Esophagus squamous epithelium (tissue), 4 donors: ENCODE results near the gene ZNF831.

Experiments used
- POLR2A ChIP-seq, 4 donors: fragments of 450-650 bp; IDR thresholded peaks; one replicate each; pipeline ENCODE4 v1.6.1; 2017; ENCODE audit warnings: antibody characterized with exemption in 4 of 4, mild to moderate bottlenecking in 4 of 4, moderate library complexity in 3 of 4
- TF ChIP-seq, protein P1 (sequence below), 6 experiments: fragments of 450-650 bp in 4 of 6; fragments of 200-600 bp in 2 of 6; sonication (generic) in 2 of 6; IDR thresholded peaks; one replicate each; pipeline ENCODE4 v1.5.1; 2016 to 2019; ENCODE audit warnings: antibody characterized with exemption in 6 of 6, mild to moderate bottlenecking in 4 of 6, moderate library complexity in 4 of 6

DNA sequence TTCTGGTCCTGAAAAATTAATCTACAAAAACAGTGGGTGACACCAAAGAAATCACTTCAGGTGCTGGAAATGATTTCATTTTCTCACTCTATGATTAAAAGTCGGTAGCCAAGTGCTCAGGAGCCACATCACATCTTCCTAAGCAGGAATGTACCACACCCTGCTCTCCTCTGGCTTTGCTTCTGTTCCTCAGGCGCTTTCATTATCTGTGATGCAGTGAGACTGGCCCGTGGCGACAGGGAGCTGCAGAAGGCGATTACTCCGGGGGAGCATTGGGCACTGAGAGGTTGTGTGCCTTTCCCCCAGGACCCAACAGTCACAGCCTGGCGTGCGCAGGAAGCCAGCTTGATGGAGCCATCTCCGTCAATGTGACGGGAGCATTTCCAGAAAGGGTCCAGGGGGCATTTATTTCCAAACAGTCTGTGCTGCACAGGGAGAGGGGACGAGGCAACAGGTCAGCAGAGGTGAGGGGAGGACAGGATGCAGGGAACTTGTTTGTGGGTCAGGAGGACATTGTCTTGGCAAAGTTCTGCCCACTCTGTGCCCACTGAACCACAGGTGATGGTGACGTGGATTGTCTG is 5.6 kb upstream of the ZNF831 start:
- TF ChIP-seq, protein P1, sequence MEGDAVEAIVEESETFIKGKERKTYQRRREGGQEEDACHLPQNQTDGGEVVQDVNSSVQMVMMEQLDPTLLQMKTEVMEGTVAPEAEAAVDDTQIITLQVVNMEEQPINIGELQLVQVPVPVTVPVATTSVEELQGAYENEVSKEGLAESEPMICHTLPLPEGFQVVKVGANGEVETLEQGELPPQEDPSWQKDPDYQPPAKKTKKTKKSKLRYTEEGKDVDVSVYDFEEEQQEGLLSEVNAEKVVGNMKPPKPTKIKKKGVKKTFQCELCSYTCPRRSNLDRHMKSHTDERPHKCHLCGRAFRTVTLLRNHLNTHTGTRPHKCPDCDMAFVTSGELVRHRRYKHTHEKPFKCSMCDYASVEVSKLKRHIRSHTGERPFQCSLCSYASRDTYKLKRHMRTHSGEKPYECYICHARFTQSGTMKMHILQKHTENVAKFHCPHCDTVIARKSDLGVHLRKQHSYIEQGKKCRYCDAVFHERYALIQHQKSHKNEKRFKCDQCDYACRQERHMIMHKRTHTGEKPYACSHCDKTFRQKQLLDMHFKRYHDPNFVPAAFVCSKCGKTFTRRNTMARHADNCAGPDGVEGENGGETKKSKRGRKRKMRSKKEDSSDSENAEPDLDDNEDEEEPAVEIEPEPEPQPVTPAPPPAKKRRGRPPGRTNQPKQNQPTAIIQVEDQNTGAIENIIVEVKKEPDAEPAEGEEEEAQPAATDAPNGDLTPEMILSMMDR (IDR thresholded peaks at IDR 0.05) = no peak
- TF ChIP-seq POLR2A (IDR thresholded peaks at IDR 0.05) = no peak
